HG03442 (cell line): ENCODE measurements around the gene MIEN1.
A peak's percentile ranks its signal among the peaks of the same experiment; 100 is the strongest.
"Not testable (repeated sequence)": the region's sequence is repeated elsewhere in the genome, so short reads cannot be mapped to it uniquely, and the experiment has no call there.

Source experiments
- ATAC-seq: cut with Tn5 transposase; IDR thresholded peaks from one replicate; pipeline ENCODE4 v1.9.1; 2021; ENCODE audit warnings: mild to moderate bottlenecking, moderate library complexity; ENCODE audit not compliant: unreplicated experiment

MIEN1 gene

GRCh38 chr17:39701012-39701783 is 29.1 kb downstream of the MIEN1 start:
- no peak for ATAC-seq

GRCh38 chr17:39700148-39700987 is 30.0 kb downstream of the MIEN1 start:
- ATAC-seq: no peak

GRCh38 chr17:39699818-39700147 is 30.5 kb downstream of the MIEN1 start, which contains the start of gene ERBB2:
ERBB2 (plus strand) TSS chr17:39700064; CDS start chr17:39700239, 175 bp downstream.
- no peak for ATAC-seq

- not testable (repeated sequence) for ATAC-seq
Measured at GRCh38 chr17:39699157-39699817, 31.0 kb downstream of the MIEN1 start.

- ATAC-seq: no peak
Measured at GRCh38 chr17:39697961-39698360, 32.4 kb downstream of the MIEN1 start.

- no peak for ATAC-seq
Measured at GRCh38 chr17:39696731-39697130, 33.6 kb downstream of the MIEN1 start.

- ATAC-seq: no peak
Measured at GRCh38 chr17:39695089-39695474, 35.2 kb downstream of the MIEN1 start.

GRCh38 chr17:39694593-39694992 is 35.7 kb downstream of the MIEN1 start:
- no peak for ATAC-seq

- ATAC-seq: no peak
Measured at GRCh38 chr17:39688945-39689344, 41.4 kb downstream of the MIEN1 start.

- ATAC-seq: no peak
Measured at GRCh38 chr17:39688475-39688835, 41.9 kb downstream of the MIEN1 start.

GRCh38 chr17:39687546-39688474 is 42.5 kb downstream of the MIEN1 start, which contains the start of gene PGAP3:
PGAP3 (minus strand) TSS chr17:39688057; CDS start chr17:39688014, 43 bp downstream.
- peak; percentile 88 for ATAC-seq

GRCh38 chr17:39687101-39687545 is 43.2 kb downstream of the MIEN1 start:
- ATAC-seq: no peak

- ATAC-seq: no peak
Measured at GRCh38 chr17:39684369-39685192, 45.8 kb downstream of the MIEN1 start.

GRCh38 chr17:39683295-39683939 is 46.9 kb downstream of the MIEN1 start:
- ATAC-seq: no peak

GRCh38 chr17:39679521-39680192 is 50.7 kb downstream of the MIEN1 start:
- no peak for ATAC-seq
